GM10248 (cell line): ENCODE measurements around the gene DND1.
A peak's percentile ranks its signal among the peaks of the same experiment; 100 is the strongest.
"Not testable (repeated sequence)": the region's sequence is repeated elsewhere in the genome, so short reads cannot be mapped to it uniquely, and the experiment has no call there.

Source experiments
- CTCF ChIA-PET: fragments of 300-600 bp; sonication (Branson Sonifier 250); formaldehyde crosslinking; extraction: SDS; loops from one replicate; lab custom pipeline; 2021; ENCODE audit warnings: antibody characterized with exemption; lab: Yijun Ruan, JAX
- POLR2A ChIA-PET: fragments of 350-650 bp; sonication (Branson Sonifier 250); formaldehyde crosslinking; extraction: SDS; loops from one replicate; lab custom pipeline; 2020; ENCODE audit warnings: antibody characterized with exemption; lab: Yijun Ruan, JAX
- DNase-seq: peaks from one replicate; pipeline ENCODE4 v3.0.0; 2012; ENCODE audit errors: extremely low spot score
- TF ChIP-seq, protein P1 (sequence below): IDR thresholded peaks from 2 replicates; pipeline ENCODE4 v1.5.1; 2012; ENCODE audit warnings: mild to moderate bottlenecking, low read depth; ENCODE audit errors: extremely low read depth, missing control alignments, control extremely low read depth

The DND1 gene

DNA sequence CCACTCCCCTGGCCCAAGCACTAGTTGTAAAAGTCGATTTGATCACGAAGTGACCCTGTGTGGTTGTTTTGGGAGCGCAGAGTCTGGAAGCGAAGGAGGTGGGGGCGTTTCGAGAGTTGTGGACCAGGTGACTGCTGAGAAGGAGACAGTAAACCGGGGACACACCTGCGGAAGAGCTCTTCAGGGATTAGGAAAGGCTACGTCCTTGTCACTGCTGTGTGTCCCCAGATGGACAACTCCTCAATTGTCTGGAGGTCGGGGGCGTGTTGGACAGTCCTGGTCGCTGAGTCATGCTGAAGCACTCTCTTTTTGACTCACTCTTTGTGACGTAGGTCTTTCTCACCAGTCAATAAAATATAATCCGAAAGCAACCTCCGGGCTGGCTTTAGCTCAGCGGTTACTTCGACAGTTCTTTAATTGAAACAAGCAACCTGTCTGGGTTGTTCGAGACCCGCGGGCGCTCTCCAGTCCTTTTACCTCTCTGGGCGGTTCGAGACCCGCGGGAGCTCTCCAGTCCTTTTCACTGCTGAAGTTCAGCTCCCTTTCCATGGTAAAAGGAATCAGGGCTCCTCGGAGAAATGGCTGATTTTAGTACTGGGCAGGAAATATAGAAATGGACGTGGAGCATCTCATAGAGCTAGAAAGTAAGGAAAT lies 37.6 kb upstream of the DND1 start:
- POLR2A ChIA-PET: interaction anchor here (0.6 to 1.8 kb wide), 8 partner anchors 9 to 365 kb away, joined by 3 to 12 read pairs (median 4); partner anchors contain the start of genes APBB3, EIF4EBP3, HARS1 and HARS2
- CTCF ChIA-PET: interaction anchor here (0.8 to 2.3 kb wide), 12 partner anchors 9 to 853 kb away, joined by 3 to 18 read pairs (median 4); partner anchors contain the start of gene ZMAT2
- peak; percentile 79 for DNase-seq
- TF ChIP-seq, protein P1, sequence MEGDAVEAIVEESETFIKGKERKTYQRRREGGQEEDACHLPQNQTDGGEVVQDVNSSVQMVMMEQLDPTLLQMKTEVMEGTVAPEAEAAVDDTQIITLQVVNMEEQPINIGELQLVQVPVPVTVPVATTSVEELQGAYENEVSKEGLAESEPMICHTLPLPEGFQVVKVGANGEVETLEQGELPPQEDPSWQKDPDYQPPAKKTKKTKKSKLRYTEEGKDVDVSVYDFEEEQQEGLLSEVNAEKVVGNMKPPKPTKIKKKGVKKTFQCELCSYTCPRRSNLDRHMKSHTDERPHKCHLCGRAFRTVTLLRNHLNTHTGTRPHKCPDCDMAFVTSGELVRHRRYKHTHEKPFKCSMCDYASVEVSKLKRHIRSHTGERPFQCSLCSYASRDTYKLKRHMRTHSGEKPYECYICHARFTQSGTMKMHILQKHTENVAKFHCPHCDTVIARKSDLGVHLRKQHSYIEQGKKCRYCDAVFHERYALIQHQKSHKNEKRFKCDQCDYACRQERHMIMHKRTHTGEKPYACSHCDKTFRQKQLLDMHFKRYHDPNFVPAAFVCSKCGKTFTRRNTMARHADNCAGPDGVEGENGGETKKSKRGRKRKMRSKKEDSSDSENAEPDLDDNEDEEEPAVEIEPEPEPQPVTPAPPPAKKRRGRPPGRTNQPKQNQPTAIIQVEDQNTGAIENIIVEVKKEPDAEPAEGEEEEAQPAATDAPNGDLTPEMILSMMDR: no peak

DNA sequence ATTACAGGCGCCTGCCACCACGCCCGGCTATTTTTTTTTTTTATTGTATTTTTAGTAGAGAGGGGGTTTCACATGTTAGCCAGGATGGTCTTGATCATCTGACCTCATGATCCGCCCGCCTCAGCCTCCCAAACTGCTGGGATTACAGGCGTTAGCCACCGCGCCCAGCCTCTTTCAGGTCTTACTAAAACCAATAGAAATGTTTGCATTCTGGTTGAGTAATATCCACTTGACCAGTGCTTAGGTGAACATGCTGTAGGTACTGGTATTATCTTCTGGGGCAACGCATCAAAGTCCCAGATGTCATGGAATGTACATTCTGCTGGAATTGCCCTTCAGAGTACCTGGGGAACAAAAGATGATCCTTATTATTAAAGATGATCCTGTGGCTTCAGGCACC lies 35.4 kb upstream of the DND1 start:
- ChIA-PET CTCF (interaction anchor here (1.1 kb wide), 1 partner anchor 464 kb away, joined by 3 read pairs; no protein-coding TSS in a partner anchor), POLR2A (interaction anchor here (1.3 kb wide), 1 partner anchor 9 kb away, joined by 3 read pairs; the partner anchor contains the start of gene ZMAT2)
- DNase-seq: not testable (repeated sequence)

DNA sequence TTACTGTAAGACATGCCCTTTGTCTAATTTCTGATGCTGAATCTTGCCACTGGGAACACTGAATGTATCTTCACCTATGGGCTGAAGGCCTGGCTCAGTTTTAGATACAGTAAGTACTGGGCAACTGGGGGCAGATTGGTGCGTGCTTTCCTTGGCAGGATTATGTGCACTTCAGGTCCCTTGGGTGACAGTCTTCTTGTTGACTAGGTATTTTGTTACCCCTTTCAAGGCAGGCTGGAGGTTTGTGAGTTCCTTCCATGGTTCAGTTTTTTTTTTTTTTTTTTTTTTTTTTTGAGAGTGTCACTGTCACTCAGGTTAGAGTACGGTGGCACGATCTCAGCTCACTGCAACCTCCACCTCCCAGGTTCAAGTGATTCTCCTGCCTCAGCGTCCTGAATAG lies 34.4 kb upstream of the DND1 start:
- TF ChIP-seq, protein P1: no peak
- ChIA-PET POLR2A (no interaction called here), CTCF (interaction anchor here (1.1 kb wide), 1 partner anchor 463 kb away, joined by 3 read pairs; no protein-coding TSS in a partner anchor)
- DNase-seq: no peak

DNA sequence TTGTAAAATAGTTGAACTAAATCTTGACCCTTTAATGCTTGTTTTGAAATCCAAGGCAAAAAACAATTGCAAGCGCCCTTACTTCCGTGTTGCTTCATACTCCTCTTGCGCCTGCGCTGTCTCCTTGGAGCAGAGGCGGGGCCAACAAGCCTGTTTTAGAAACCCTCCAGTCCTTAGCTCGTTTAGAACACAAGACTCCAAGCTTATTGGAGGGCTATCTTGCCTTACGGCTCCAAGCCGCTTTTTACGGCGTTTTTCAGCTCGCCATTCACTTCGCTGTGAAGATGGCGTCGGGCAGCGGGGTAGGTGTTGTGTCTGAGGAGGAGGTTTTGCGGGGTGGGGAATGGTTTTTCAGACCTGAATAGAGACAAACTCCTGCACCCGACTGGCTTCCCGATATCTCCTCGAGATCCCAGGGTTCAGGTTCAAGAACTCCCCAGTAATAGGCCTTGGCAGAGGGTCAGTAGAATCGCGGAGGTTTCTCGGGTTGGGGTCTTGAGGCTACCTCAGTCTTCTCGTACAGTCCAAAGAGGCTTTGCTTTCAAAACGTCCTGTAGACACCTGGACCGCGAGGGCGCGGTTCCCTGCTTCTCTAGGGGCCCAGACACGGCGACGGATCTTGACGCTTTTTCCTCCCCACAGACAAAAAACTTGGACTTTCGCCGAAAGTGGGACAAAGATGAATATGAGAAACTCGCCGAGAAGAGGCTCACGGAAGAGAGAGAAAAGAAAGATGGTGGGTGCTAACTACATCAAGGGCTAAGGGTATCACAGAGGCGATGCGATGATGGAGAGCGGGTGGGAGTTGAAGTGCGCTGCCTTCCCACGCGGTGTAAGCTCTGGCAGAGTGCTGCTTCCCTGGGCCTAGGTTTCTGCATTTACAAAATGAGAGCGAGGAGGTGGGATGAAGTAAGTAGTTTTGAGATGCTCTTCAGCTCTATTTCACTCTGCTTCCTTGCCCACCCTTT lies 27.1 kb upstream of the DND1 start, which contains the start of gene ZMAT2:
TSS of gene ZMAT2 (plus strand) at position 271 of the 968 bp plus-strand sequence. CDS start at position 285, 14 bp downstream.
- TF ChIP-seq, protein P1: no peak
- ChIA-PET CTCF (interaction anchor here (0.6 to 2.4 kb wide), 6 partner anchors 9 to 337 kb away, joined by 3 to 6 read pairs (median 4); no protein-coding TSS in a partner anchor), POLR2A (interaction anchor here (0.6 to 2.7 kb wide), 9 partner anchors 9 to 53 kb away, joined by 3 to 12 read pairs (median 4); partner anchors contain the start of genes HARS1, HARS2, IK and NDUFA2)
- DNase-seq: peak; percentile 95

DNA sequence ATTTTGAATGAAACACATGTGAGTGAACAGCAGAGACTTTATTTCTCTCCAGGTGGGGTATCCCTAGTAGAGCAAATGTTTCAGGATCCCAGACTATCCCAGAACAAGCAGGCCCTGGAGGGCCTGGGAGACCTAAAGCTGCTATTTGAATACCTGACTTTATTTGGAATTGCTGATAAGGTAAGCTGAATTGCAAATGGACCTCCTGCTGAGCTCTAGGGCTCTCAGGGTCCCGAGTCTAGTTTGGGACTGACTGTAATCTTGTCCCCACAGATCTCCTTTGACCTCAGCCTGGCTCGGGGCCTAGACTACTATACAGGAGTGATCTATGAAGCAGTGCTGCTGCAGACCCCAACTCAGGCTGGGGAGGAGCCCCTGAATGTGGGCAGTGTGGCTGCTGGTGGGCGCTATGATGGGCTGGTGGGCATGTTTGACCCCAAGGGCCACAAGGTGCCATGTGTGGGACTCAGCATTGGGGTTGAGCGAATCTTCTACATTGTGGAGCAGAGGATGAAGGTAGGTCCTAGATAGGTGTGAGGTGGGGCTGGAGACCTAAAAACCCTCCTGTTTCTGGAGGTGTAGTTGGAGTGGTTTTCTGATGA lies 23.6 kb upstream of the DND1 start:
- DNase-seq: no peak
- POLR2A ChIA-PET: no interaction called here
- CTCF ChIA-PET: interaction anchor here (0.7 to 1.0 kb wide), 2 partner anchors 10 to 56 kb away, joined by 3 to 4 read pairs; no protein-coding TSS in a partner anchor
- TF ChIP-seq, protein P1: no peak

DNA sequence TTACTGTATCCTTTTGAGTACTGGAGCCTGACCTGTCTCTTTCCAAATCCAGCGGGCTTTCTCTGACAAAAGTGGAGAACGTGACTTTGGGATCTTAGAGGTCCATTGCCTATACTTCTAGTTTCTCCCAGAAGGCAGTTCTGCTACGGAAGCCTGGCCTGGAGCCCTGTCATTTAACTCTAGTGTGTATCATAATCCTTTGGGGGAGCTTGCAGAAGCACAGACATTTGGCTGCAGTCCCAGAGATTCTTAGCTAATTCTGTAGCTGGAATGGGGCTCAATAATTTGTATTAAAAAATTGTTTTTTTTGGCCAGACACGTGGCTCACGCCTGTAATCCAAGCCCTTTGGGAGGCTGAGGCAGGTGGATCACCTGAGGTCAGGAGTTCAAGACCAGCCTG lies 20.9 kb upstream of the DND1 start:
- ChIA-PET CTCF (interaction anchor here (1.7 kb wide), 1 partner anchor 9 kb away, joined by 8 read pairs; no protein-coding TSS in a partner anchor), POLR2A (no interaction called here)
- no peak for DNase-seq
- TF ChIP-seq, protein P1: no peak
